Measurements from ENCODE around the gene SLC12A3. TPM values are rescaled to one million over a fixed set of nuclear protein-coding genes. Genes with fewer than 3 reads are reported as not detected.

The SLC12A3 gene
- total RNA-seq, 1 experiment from 2014 or later = not detected

- peak; percentile 56 for DNase-seq (ENCODE audit: low read depth)
Observed at GRCh38 chr16:56847173-56847910, 17.7 kb upstream of the SLC12A3 start.

GRCh38 chr16:56848029-56848936 is 16.7 kb upstream of the SLC12A3 start:
- peak; percentile 91 for DNase-seq (ENCODE audit: low read depth)

GRCh38 chr16:56848955-56849689 is 15.9 kb upstream of the SLC12A3 start:
- DNase-seq (ENCODE audit: low read depth) = peak; percentile 86

- DNase-seq (ENCODE audit: low read depth) = no peak
Observed at GRCh38 chr16:56849690-56850680, 15.0 kb upstream of the SLC12A3 start.

- no peak for DNase-seq (ENCODE audit: low read depth)
Observed at GRCh38 chr16:56851671-56852400, 13.2 kb upstream of the SLC12A3 start.

GRCh38 chr16:56852401-56852730 is 12.6 kb upstream of the SLC12A3 start:
- DNase-seq (ENCODE audit: low read depth) = no peak

GRCh38 chr16:56852968-56853367 is 12.0 kb upstream of the SLC12A3 start:
- no peak for DNase-seq (ENCODE audit: low read depth)

- no peak for DNase-seq (ENCODE audit: low read depth)
Observed at GRCh38 chr16:56855201-56855600, 9.8 kb upstream of the SLC12A3 start.

- DNase-seq (ENCODE audit: low read depth) = no peak
Observed at GRCh38 chr16:56855946-56856345, 9.1 kb upstream of the SLC12A3 start.

- no peak for DNase-seq (ENCODE audit: low read depth)
Observed at GRCh38 chr16:56856876-56857447, 8.0 kb upstream of the SLC12A3 start.

- DNase-seq (ENCODE audit: low read depth) = no peak
Observed at GRCh38 chr16:56858374-56858773, 6.6 kb upstream of the SLC12A3 start.

GRCh38 chr16:56859636-56860035 is 5.4 kb upstream of the SLC12A3 start:
- DNase-seq (ENCODE audit: low read depth) = no peak

GRCh38 chr16:56860226-56861020 is 4.6 kb upstream of the SLC12A3 start:
- DNase-seq (ENCODE audit: low read depth) = peak; percentile 47

- DNase-seq (ENCODE audit: low read depth) = peak; percentile 97
Observed at GRCh38 chr16:56861092-56861610, 3.9 kb upstream of the SLC12A3 start.

- DNase-seq (ENCODE audit: low read depth) = no peak
Observed at GRCh38 chr16:56861756-56862155, 3.3 kb upstream of the SLC12A3 start.

- no peak for DNase-seq (ENCODE audit: low read depth)
Observed at GRCh38 chr16:56862776-56863175, 2.2 kb upstream of the SLC12A3 start.

GRCh38 chr16:56865394-56866062 is 521 bp downstream of the SLC12A3 start:
- no peak for DNase-seq (ENCODE audit: low read depth)
